Right atrium auricular region (tissue), 2 donors: ENCODE data around the gene PTPN22. TPM values are rescaled to one million over a fixed set of nuclear protein-coding genes. Genes with fewer than 3 reads are reported as not detected.

ENCODE experiments used
- DNase-seq: peaks from one replicate; pipeline ENCODE4 v3.0.0-alpha.2; 2019; ENCODE audit warnings: low spot score
- H3K27ac ChIP-seq, 2 donors: fragments of 200-600 bp; sonication (generic); 1 replicate in 1 of 2; 2 replicates in 1 of 2; pipeline ENCODE4 v1.5.1; 2016 to 2019
- H3K27me3 ChIP-seq, 2 donors: fragments of 200-600 bp; sonication (generic); one replicate each; pipeline versions ENCODE4 v1.5.1 to v1.6.0; 2017 to 2019
- H3K36me3 ChIP-seq: fragments of 200-600 bp; sonication (generic); one replicate; pipeline ENCODE4 v1.5.1; 2016
- H3K4me1 ChIP-seq, 2 donors: fragments of 200-600 bp; sonication (generic); one replicate each; pipeline versions ENCODE4 v1.5.1 to v1.6.0; 2017 to 2019
- H3K4me3 ChIP-seq, 2 donors: fragments of 200-600 bp; sonication (generic); 1 replicate in 1 of 2; 2 replicates in 1 of 2; pipeline ENCODE4 v1.5.1; 2017 to 2019; ENCODE audit warnings: mild to moderate bottlenecking in 1 of 2, moderate library complexity in 1 of 2
- H3K9me3 ChIP-seq, 2 donors: fragments of 200-600 bp; sonication (generic); one replicate each; pipeline ENCODE4 v1.5.1; 2019
- CTCF ChIP-seq, 2 donors: fragments of 200-600 bp; sonication (generic); IDR thresholded peaks; one replicate each; pipeline ENCODE4 v1.5.1; 2019; ENCODE audit warnings: antibody characterized with exemption in 2 of 2
- total RNA-seq, 2 donors: library from RNA; depleted of rRNA; stranded (reverse); fragments of >200 nt; gene quantifications; one replicate each; pipeline ENCODE4 v1.1.0, GENCODE V29; 2016

The PTPN22 gene
- total RNA-seq, 2 donors from 2014 or later: 0.33 to 2.0 TPM

- H3K9me3 ChIP-seq: no peaks in the 10 kb centered on the region
- peaks cover 0 to 25% of the 10 kb centered on the region in 2 donors for H3K4me1 ChIP-seq
- TF ChIP-seq CTCF (IDR thresholded peaks at IDR 0.05): no peak
- no peak overlapping the region for H3K27ac ChIP-seq
- no peaks in the 10 kb centered on the region for H3K27me3 ChIP-seq
- H3K4me3 ChIP-seq: no peak overlapping the region
- DNase-seq: no peak
- H3K36me3 ChIP-seq: no peaks in the 10 kb centered on the region
Observed at GRCh38 chr1:113813218-113813617, 58.3 kb downstream of the PTPN22 start.

GRCh38 chr1:113812661-113813135 is 58.8 kb downstream of the PTPN22 start:
- peak overlapping the region; percentile 90 to 93 for H3K27ac ChIP-seq
- H3K4me1 ChIP-seq: peaks cover 0 to 25% of the 10 kb centered on the region in 2 donors
- no peak for TF ChIP-seq CTCF (IDR thresholded peaks at IDR 0.05)
- no peaks in the 10 kb centered on the region for H3K9me3 ChIP-seq
- no peak for DNase-seq
- H3K4me3 ChIP-seq: peak overlapping the region; percentile 83 to 91
- H3K27me3 ChIP-seq: no peaks in the 10 kb centered on the region
- no peaks in the 10 kb centered on the region for H3K36me3 ChIP-seq

GRCh38 chr1:113811888-113812660 is 59.4 kb downstream of the PTPN22 start, which contains the start of gene RSBN1:
RSBN1 (minus strand) TSS chr1:113812476; CDS start chr1:113812412, 64 bp downstream.
- peak within 1 kb of the TSS; percentile 83 to 91 for H3K4me3 ChIP-seq
- TF ChIP-seq CTCF (IDR thresholded peaks at IDR 0.05): peak in 1 of 2 donors; percentile 36
- no peaks in the 10 kb centered on the region for H3K9me3 ChIP-seq
- H3K27ac ChIP-seq: peak within 1 kb of the TSS; percentile 90 to 93
- peaks cover 0 to 25% of the 10 kb centered on the region in 2 donors for H3K4me1 ChIP-seq
- DNase-seq: peak; percentile 99
- H3K27me3 ChIP-seq: no peaks in the 10 kb centered on the region
- H3K36me3 ChIP-seq: no peaks in the 10 kb centered on the region

- no peaks in the 10 kb centered on the region for H3K9me3 ChIP-seq
- H3K4me1 ChIP-seq: peaks cover 0 to 25% of the 10 kb centered on the region in 2 donors
- peak overlapping the region; percentile 83 to 91 for H3K4me3 ChIP-seq
- no peaks in the 10 kb centered on the region for H3K36me3 ChIP-seq
- peak; percentile 72 for DNase-seq
- no peaks in the 10 kb centered on the region for H3K27me3 ChIP-seq
- no peak for TF ChIP-seq CTCF (IDR thresholded peaks at IDR 0.05)
- peak overlapping the region; percentile 90 to 93 for H3K27ac ChIP-seq
Observed at GRCh38 chr1:113811156-113811887, 60.2 kb downstream of the PTPN22 start.

GRCh38 chr1:113809670-113810602 is 61.6 kb downstream of the PTPN22 start:
- Histone ChIP-seq H3K36me3 (no peaks in the 10 kb centered on the region), H3K4me3 (peak overlapping the region in 1 of 2 donors; percentile 83), H3K27me3 (no peaks in the 10 kb centered on the region), H3K4me1 (peaks cover 0 to 25% of the 10 kb centered on the region in 2 donors), H3K9me3 (no peaks in the 10 kb centered on the region), H3K27ac (no peak overlapping the region)
- DNase-seq: no peak
- TF ChIP-seq CTCF (IDR thresholded peaks at IDR 0.05): no peak
